HG03378 (cell line): ENCODE measurements around the gene WRAP73.
"Not testable (repeated sequence)": the region's sequence is repeated elsewhere in the genome, so short reads cannot be mapped to it uniquely, and the experiment has no call there.

Source experiments
- ATAC-seq: cut with Tn5 transposase; IDR thresholded peaks from one replicate; pipeline ENCODE4 v1.9.1; 2021; ENCODE audit warnings: mild to moderate bottlenecking, moderate library complexity; ENCODE audit not compliant: unreplicated experiment

WRAP73 gene

DNA sequence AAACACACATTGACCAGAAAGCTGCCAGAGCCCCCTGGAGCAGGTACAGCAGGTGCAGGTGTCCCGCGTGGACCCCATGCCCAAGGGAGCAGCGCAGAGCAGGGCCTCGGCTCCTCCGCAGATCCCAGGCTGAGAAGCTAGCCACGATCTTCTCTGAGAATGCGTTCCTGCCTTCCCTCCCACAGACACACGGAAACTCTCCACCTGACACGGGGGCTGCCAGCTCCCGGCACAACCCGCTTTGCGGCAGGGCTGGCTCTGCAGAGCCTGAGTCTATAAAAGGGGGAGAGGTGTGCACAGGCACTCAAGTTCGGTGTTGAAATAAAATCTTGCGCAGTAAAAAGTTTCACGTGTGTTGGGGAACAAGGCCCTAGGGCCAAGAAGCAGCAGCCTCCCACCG, 48.2 kb downstream of the WRAP73 start:
- no peak for ATAC-seq

DNA sequence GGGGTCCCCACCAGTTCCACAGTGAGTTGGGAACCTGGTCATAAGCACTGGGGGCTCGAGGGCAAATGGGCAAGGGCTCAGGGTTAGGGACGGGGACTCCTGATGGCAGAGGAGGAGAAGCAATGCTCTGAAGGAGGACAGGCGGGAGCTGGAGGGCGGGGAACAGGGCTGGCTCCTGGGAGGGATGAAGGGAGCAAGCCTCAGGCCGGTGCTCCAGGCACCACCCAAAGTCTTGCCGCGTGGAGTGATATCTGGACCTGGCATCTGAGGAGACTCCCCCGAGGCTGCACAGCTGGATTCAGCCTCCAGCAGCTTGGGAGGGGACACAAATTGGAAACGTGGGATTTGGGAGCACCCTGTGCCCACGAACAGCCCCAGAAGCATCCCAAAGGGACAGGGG, 49.5 kb downstream of the WRAP73 start:
- no peak for ATAC-seq

DNA sequence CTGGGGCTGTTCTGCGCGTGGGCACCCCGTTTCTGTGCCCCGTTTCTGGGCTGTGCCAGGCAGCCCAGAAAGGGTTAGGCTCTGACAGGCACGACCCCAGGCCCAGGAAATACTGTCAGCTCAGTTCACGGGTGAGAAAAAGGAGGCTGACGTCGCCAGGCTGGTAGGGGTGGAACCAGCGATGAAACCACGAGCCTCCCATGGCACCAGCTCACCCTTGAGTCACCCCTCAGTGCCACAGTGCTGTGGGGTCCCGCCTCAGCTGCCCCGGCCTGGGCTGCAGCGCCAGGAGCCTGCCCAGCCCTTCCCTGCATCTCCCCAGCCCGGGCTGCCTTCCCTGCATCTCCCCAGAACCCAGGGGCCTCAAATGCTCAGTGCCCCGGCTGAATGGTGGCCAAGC, 50.1 kb downstream of the WRAP73 start:
- ATAC-seq = no peak

DNA sequence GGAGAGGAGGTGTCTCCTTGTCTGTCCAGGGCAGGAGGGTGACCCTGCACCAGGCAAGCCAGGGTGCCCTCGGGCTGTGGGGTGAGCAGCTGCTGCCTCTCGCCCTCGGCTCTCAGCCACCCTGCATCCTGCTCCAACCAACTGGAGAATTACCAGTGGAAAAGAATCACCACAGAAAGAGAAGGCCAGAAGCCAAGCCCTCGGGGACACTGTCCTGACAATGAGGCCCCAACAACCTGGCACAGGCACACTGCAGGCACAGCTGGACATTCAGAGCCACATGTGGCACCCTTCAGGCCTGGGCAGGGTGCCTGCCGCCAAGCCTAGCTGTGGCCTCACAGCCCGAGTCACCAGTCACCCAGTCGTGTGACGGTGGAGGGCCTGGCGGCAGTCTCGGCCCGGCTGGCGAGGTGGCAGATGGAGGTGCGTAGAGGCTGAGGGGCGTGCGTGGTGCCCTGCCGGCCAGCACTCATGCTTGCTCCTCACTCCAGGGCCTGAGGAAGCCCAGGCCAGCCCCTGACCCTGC, 50.6 kb downstream of the WRAP73 start:
- ATAC-seq = no peak

DNA sequence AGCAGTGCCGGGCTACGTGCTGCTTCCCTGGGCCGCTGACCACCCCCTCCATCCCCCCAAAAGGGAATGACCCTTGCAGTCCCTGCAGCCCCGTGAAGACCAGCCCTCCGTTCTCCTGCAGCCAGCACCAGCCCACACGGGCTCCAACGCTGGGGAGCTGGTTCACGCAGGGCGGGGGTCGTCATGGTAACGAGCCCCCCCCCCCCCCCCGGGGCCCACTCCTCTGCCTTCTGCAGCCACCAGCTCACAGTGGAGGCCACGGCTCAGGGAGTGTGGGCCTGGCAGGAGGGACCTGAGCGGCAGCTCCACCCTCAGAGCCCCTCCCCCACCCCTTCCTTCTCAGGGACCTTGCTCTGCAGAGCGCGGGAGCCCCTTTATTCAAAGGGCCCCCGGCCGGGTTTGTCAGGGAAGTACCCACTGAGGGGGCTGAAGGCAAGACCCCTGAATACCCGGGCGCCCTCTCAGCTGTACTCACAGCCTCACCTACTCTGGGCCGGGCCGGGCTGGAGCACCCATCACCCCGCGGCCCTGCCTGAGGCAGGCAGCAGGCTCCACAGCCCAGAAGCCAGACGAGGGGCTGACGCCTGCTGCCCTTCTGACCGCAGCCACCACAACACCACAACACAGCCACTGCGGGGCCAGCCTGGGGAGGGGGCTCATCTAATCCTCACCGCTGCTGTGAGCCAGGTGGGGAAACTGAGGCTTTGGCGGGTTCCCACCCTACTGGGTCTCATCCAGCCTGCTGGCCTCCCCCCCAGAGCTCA, 51.2 kb downstream of the WRAP73 start:
- ATAC-seq = no peak

DNA sequence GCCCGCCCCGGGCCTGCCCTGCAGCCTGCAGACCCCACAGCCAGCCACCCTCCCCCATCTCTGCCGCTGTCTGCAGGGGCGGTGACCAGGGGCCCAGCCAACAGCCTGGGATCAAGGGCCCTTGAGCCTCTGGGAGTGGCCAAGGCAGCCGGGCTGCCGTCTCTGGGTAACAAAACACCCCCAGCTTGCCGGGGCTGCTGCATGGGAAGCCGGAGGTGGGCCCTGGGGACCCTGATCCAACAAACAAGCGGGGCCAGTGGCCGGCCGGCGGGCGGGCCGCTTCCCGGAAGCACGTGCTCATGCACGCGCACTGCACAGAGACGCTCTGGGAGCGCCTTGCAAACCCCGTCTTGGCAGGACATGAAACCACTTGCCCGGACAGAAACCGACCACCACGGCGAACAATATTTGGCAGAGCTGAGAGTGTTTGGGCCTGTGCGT, 51.8 kb downstream of the WRAP73 start:
- ATAC-seq = no peak

DNA sequence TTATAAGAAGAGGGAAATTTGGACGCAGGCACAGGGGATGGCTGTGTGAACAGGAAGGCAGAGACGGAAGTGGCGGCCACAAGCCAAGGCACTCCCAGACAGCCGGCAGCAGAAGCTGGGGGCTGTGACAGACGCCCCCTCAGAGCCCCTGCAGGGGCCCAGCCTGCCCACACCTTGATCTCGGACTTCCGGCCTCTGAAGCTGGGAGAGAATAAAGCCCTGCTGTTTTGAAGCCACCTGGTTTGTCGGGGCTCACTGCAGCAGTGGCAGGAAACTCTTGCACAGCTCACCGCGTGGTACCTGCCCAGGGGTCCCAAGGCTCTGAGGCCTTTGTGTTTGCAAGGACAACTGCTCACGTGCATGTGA, 52.3 kb downstream of the WRAP73 start:
- no peak for ATAC-seq

DNA sequence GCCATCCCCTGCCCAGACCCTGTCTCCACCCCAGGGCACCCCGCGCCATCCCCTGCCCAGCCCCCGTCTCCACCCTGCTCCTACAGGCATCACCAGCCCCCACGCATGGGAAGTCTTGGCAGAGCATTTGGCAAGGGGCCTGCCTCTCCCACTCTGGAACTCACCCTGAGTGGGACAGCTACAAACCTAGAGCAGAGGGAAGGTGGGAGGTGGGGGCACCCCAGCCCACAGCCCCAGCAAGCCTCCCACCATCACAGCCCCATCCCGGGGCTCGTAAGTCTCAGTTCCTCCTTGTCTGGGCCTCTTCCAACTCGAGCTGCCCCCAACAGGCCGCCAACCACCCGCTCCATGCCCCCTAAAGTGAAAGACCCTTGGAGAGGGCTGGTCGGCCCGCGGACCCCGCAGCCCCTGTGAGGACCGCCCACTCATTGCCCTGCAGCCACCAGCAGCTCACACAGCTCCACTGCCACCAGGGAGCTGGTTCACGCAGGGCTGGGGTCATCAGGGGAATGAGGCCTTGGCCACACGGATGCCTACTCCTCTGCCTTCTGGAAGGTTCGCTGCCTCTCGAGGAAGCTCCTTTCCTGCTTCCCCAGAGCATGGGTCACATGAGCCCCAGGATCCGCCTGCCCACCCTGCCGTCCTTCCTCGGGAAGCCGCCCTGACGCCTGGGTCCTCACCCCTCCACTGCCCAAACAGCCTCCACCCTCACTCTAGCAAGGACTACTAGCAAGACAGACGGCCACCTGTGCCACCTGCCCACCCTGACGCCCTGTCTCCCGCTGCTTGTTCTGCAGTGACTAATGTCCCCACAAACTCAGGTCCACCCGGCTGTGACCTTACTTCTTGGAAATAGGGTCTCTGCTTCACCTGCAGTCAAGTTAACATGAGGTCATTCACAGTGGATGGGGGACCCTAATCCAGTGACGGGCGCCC, 53.0 kb downstream of the WRAP73 start:
- no peak for ATAC-seq

DNA sequence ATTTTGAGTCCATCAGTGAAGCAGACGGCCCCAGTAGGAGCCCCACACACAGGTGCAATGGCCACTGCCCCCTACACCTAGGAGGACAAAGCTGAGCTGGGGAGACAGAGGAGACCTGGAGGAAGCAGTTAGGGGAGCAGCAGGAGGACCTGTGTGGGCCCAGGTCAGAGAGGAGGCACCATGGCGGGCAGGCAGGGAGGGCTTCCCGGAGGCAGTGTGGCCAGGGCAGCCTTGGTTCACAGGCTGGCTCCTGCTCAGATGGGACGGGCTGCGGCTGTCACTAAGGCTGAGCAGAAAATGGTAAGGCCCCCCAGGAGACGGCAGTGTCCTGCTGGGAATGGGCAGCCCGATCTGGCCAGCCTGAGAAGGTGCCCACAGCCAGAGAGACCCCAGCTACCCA, 54.0 kb downstream of the WRAP73 start:
- no peak for ATAC-seq

DNA sequence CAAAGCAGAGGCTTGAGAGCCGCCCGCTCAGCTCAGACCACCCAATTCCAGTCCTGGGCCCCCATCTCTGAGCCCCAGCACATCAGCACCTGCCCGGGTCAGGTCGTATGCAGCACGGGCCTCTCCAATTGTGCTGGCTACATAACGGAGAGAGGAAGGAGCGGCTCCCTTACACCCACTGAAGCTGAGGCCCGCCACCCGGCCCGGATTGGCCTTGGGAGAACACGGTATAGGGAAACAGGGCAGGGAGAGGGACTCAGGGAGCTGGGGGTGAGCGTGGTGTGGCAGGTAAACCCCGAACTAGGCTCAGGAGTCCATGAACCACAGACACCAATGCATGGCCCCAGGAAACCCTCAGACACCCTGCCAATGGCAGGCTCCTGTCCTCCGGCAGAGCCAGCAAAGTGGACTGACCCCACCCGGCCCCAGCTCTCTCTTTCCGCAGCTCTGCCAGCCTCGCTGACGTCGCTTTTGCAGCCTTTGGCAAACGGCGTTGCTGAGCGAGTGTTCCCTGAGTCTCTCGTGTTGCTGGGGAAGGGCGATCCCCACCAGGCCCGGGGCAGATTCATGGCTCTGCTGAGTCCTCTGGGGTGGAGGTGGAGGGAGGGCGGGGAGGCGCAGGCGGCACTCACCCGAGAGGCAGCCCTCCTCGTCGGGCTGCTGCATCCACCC, 55.1 kb downstream of the WRAP73 start:
- no peak for ATAC-seq

DNA sequence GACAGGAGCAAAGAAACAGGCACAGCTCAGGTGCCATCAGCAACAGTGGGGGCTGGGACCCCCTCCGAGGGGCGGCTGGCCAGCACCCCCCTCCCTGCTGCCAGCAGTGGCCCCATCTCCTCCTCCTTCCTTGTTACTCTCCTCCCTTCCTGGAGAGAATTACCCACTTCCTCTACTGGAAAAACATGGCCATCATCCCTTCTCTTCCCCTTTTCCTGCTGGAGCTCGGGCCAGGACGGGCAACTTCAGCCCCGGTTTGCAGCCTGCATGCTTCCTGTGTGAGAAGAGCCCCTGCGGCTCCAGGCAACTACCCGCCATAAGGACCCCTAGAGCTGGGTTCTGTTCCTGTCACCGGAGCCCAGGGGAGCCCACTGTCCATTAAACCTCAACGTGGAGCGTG, 56.2 kb downstream of the WRAP73 start:
- ATAC-seq = no peak

DNA sequence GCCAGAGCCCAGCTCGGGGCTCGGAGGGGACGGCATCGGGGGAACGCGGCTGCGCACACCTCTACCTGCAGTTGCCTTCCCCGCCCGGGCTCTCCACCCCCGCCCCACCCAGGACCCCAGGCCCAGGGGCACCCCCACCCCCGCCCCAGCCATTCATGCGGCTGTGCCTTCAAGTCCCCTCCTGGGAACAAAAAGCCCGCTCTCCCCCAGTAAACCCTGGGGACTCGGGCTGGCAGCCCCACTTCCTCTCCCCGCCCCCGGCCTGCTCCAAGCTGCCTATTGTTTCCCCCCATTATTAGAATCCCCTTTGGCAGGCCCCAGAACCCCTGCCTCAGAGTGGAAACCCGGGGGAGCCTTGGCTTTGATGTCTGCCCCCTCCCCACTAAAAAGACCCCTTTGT, 56.6 kb downstream of the WRAP73 start:
- ATAC-seq = no peak

DNA sequence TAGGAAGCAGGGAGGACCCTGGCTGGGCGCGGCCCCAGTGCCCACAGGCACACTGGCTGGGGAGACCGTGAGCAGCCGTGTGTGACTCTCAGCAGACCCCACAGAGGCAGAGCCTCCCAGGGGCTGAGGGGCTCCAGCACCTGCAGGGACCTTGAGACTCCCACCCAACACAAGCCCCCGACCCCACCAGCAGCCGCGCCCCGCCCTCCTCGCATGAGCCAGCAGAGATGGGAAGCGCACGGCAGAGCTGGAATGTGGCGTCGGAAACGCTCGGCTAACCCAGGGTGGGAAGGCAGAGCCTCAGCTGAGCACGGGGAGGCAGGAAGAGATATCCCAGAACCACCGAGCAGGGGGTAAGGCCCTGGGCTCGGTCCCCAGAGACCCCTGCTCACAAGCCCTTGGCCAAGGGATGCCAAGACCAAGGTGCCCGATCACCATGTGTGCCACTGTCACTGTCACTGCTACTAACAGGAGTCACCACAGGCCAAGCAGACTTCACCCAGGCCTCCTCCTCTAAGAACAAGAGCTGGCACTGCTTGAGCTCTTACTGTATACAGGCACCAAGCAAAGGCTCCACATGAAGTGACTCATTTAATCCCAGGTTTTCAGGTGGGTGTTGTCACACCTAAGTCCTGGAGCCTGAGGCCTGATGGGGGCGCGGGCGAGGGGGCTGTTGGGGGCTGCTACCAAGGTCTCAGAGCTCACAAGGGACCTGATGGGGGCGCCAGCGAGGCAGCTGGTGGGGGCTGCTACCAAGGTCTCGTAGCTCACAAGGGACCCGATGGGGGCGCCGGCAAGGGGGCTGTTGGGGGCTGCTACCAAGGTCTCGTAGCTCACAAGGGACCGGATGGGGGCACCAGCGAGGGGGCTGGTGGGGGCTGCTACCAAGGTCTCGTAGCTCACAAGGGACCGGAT, 58.7 kb downstream of the WRAP73 start:
- no peak for ATAC-seq

DNA sequence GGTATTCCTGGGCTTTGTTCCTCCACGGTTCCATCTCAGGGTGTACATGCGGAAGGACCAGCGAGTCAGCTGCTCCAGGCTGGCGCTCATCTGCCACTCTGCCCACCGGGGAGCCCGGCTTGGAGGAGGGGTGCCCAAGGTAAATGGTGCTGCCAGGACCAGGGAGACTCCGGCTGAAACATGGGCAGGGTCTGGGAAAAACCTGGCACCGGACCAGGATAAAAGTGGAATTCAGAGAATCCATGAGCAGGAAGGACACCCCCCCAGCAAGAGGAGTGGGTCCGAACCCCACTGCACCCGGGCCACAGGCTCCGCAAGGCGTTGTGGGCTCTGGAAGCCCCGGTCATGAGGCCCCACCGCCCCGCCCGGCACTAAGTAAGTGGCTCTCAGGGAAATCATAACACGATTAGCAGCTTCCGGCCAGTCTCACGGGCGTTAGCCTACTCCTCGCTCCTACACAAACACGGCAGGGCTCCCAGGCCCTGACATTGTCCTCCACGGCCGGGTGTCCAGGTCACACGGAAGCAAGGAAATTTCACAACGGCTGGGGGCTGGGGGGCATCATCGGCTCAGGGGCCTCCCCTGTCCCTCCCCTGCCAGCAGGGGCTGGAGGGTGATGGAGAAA, 59.7 kb downstream of the WRAP73 start:
- no peak for ATAC-seq

DNA sequence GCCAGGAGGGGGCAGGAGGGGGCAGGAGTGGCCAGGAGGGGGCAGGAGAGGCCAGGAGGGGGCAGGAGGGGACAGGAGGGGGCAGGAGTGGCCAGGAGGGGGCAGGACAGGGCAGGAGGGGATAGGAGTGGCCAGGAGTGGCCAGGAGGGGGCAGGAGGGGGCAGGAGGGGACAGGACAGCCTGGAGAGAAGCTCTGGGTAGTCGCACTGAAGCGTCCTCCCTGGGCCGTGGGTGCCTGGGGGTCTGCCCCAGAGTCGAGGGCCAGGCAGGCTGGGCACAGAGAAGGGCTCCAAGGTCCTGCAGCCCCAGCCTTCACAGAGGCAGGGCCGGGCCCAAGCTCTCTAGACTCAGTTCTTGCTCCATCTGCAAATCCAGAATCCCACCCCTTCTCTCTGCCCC, 61.5 kb downstream of the WRAP73 start:
- ATAC-seq = no peak

DNA sequence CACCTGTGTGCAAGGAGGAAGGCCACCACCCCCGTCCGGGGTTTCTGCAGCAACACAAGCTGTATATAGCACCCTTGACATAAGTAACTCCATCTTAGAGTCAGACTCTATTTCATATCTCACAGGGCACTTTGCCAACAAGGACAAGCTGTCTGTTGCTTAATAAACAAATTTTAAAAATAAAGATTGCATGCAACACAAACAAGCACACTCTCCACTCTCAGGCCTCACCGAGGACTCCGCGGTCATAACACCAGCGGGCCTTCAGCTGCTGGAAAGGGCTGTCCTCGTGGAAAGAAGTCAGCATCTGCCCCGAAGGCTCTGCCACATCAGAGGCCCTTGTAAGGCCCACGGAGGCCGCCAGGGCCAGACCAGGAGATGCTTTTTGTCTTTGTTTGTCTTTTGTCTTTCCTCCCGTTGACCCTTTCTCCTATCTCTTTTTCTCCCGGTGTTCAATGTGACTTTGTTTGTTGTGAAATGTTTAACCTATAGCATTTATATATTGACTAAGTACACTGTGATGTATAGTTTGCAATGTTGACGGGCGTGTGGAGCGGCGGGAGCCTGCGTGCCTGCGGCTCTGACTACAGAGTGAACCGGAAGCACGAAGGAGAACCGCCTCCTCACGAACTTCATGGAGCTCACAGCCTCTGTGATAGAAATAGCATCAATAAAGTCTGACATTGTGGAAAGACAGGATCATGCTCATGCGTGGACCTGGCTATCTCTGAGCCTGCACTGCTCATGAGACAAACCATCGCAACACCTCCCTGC, 62.7 kb downstream of the WRAP73 start:
- ATAC-seq = no peak

DNA sequence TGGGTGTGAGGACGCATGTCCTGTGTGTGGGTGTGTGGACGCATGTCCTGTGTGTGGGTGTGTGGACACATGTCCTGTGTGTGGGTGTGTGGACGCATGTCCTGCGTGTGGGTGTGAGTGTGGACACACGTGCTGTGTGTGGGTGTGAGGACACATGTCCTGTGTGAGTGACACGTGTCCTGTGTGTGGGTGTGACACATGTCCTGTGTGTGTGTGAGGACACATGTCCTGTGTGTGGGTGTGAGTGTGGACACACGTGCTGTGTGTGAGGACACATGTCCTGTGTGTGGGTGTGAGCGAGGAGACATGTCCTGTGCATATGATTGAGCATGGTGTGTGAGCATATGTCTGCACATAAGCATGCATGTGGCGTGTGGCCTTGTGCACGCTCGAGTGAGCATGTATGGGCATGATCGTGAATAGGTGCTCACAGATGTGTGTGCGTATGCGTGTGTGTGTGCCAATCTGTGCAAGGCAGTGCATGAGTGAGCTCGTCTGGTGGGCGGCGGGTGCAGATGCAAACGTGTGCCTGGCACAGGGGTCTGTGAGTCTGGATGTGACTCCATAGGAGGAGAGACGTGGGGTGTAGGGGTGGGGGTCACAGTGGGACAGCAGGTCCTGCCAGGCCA, 63.8 kb downstream of the WRAP73 start:
- no peak for ATAC-seq

DNA sequence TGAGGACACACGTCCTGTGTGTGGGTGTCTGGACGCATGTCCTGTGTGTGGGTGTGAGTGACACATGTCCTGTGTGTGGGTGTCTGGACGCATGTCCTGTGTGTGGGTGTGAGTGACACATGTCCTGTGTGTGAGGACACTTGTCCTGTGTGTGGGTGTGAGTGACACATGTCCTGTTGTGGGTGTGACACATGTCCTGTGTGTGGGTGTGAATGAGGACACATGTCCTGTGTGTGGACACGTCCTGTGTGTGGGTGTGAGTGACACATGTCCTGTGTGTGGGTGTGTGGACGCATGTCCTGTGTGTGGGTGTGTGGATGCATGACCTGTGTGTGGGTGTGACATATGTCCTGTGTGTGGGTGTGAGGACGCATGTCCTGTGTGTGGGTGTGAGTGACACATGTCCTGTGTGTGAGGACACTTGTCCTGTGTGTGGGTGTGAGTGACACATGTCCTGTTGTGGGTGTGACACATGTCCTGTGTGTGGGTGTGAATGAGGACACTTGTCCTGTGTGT, 64.5 kb downstream of the WRAP73 start:
- not testable (repeated sequence) for ATAC-seq
